Measurements from ENCODE around the gene CBL.

DNA sequence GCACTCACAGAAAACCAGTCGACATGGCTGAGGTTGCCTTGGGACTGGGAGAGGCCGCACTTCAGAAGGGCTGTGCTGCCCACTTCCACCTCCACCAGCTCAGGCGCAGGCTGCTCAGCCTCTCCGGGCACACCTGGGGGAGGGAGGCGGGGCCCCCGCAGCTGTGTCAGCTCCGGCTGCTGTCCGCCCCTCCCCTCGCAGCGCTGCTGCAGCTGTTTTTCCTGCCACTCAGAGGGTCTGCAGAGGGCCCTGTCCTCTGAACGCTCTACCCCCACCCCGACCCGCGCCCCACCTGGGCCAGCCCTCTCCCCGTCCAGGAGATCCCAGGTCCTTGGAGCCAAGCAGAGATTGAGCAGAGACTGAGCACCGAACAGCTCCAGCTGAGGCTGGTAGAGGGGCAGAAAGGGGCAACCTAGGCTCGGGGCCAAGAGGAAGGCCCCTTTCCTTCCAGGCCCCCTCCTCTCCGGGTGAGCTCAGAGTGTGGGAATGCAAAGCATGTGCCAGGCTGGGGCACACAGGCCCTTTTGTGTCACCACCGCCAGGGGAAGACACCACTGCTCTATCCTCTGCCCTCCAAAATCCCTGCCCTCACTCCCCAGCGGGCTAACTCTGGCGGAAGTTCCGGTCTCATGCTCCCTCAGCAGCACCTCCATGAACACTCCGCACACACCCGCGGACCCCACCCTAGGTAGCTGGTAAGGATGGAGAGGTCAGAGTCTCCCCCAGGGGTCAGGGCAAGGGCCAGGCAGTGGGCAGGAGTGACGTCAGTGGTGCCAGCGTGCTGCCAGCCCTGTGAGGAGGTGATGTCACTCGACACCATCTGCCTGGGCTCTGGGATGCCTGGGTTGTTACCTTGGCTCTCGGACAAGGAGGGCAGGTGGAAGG is 109.2 kb downstream of the CBL start:
- no peak for TF ChIP-seq ZNF580 (tag by site-specific recombination; IDR thresholded peaks at IDR 0.05)
- no peak for TF ChIP-seq CTCF (tag by site-specific recombination; IDR thresholded peaks at IDR 0.05)
- TF ChIP-seq ZNF146 (tag by site-specific recombination; IDR thresholded peaks at IDR 0.05) = no peak
- TF ChIP-seq, protein P1, sequence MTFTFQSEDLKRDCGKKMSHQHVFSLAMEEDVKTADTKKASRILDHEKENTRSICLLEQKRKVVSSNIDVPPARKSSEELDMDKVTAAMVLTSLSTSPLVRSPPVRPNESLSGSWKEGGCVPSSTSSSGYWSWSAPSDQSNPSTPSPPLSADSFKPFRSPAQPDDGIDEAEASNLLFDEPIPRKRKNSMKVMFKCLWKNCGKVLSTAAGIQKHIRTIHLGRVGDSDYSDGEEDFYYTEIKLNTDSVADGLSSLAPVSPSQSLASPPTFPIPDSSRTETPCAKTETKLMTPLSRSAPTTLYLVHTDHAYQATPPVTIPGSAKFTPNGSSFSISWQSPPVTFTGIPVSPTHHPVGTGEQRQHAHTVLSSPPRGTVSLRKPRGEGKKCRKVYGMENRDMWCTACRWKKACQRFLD (tag by site-specific recombination; IDR thresholded peaks at IDR 0.05) = no peak
- no peak for TF ChIP-seq YY2 (tag by site-specific recombination; IDR thresholded peaks at IDR 0.05)
- no peak for TF ChIP-seq TCF7L2 (IDR thresholded peaks at IDR 0.05; ENCODE audit: borderline replicate concordance, low read depth, low read length)
- no peak for TF ChIP-seq ZNF654 (tag by site-specific recombination; IDR thresholded peaks at IDR 0.05; ENCODE audit: low read depth)
- TF ChIP-seq, protein P2, sequence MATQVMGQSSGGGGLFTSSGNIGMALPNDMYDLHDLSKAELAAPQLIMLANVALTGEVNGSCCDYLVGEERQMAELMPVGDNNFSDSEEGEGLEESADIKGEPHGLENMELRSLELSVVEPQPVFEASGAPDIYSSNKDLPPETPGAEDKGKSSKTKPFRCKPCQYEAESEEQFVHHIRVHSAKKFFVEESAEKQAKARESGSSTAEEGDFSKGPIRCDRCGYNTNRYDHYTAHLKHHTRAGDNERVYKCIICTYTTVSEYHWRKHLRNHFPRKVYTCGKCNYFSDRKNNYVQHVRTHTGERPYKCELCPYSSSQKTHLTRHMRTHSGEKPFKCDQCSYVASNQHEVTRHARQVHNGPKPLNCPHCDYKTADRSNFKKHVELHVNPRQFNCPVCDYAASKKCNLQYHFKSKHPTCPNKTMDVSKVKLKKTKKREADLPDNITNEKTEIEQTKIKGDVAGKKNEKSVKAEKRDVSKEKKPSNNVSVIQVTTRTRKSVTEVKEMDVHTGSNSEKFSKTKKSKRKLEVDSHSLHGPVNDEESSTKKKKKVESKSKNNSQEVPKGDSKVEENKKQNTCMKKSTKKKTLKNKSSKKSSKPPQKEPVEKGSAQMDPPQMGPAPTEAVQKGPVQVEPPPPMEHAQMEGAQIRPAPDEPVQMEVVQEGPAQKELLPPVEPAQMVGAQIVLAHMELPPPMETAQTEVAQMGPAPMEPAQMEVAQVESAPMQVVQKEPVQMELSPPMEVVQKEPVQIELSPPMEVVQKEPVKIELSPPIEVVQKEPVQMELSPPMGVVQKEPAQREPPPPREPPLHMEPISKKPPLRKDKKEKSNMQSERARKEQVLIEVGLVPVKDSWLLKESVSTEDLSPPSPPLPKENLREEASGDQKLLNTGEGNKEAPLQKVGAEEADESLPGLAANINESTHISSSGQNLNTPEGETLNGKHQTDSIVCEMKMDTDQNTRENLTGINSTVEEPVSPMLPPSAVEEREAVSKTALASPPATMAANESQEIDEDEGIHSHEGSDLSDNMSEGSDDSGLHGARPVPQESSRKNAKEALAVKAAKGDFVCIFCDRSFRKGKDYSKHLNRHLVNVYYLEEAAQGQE (tag by site-specific recombination; IDR thresholded peaks at IDR 0.05) = no peak
